Tibial nerve (tissue), 4 donors: ENCODE measurements around the gene SEC24D.

Source experiments
- EP300 ChIP-seq, 2 donors: sonication (generic); formaldehyde crosslinking; IDR thresholded peaks; one replicate each; pipeline ENCODE4 v1.6.1; 2017; ENCODE audit warnings: antibody characterized with exemption in 2 of 2, mild to moderate bottlenecking in 1 of 2
- POLR2A ChIP-seq, 2 donors: fragments of 450-650 bp; IDR thresholded peaks; one replicate each; pipeline ENCODE4 v1.6.1; 2017; ENCODE audit warnings: antibody characterized with exemption in 2 of 2, mild to moderate bottlenecking in 2 of 2, moderate library complexity in 2 of 2
- TF ChIP-seq, protein P1 (sequence below), 5 experiments: fragments of 200-600 bp in 3 of 5; fragments of 450-650 bp in 2 of 5; sonication (generic) in 3 of 5; IDR thresholded peaks; one replicate each; pipeline ENCODE4 v1.5.1; 2016 to 2019; ENCODE audit warnings: antibody characterized with exemption in 5 of 5, mild to moderate bottlenecking in 3 of 5, moderate library complexity in 2 of 5

DNA sequence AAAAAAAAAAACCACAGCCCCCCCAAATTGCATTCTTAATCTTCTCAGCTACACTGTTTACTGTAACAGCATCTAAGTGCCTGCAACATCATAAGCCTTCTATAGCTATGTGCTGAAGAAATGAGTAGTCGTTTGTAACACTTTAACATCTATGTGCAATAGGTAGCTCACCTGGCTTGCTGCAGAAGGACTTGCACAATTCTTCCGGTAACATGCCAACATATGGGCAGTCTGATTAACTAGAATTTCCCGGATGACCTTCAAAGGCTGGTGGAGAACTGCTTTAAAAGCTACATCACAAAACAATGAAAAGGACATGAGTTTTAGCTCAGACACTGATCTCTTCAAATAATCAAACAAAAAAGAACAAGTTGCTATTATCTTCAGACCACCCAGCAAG lies 97.8 kb downstream of the SEC24D start:
- TF ChIP-seq EP300 (IDR thresholded peaks at IDR 0.05), result no peak
- TF ChIP-seq, protein P1, sequence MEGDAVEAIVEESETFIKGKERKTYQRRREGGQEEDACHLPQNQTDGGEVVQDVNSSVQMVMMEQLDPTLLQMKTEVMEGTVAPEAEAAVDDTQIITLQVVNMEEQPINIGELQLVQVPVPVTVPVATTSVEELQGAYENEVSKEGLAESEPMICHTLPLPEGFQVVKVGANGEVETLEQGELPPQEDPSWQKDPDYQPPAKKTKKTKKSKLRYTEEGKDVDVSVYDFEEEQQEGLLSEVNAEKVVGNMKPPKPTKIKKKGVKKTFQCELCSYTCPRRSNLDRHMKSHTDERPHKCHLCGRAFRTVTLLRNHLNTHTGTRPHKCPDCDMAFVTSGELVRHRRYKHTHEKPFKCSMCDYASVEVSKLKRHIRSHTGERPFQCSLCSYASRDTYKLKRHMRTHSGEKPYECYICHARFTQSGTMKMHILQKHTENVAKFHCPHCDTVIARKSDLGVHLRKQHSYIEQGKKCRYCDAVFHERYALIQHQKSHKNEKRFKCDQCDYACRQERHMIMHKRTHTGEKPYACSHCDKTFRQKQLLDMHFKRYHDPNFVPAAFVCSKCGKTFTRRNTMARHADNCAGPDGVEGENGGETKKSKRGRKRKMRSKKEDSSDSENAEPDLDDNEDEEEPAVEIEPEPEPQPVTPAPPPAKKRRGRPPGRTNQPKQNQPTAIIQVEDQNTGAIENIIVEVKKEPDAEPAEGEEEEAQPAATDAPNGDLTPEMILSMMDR (IDR thresholded peaks at IDR 0.05), result no peak
- no peak for TF ChIP-seq POLR2A (IDR thresholded peaks at IDR 0.05)
